ENCODE results near the gene SBF2. TPM values are rescaled to one million over a fixed set of nuclear protein-coding genes. Genes with fewer than 3 reads are reported as not detected.
"Not testable (repeated sequence)": the region's sequence is repeated elsewhere in the genome, so short reads cannot be mapped to it uniquely, and the experiment has no call there.

SBF2 gene
- total RNA-seq, 2 donors from 2014 or later: 53.8 to 60.8 TPM

DNA sequence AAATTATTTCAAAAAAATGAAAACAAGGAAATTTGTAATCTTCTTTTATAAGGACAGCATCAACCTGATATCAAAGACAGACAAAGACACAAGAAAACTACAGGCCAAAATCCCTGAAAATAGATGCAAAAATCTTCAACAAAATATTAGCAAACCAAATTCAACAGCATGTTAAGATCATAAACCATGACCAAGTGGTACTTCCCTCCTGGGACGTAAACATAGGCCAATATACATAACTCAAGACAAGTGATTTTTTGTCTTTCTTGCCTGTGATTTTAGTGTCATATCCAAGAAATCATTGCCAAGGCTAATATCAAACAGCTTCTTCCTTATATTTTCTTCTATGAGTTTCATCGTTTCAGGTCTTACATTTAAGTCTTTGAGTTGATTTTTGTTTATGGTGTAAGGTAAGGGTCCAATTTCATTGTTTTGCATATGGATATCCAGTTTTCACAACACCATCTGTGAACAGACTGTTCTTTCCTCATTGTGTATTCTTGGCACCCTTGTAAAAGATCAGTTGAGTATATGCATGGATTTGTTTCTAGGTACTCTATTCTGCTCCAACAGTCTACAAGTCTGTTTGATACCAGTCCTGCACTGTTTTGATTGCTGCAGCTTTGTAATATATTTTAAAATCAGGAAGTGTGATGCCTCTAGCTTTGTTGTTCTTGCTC is 50.0 kb downstream of the SBF2 start:
- H3K4me3 ChIP-seq: no peak overlapping the region
- TF ChIP-seq, protein P1, sequence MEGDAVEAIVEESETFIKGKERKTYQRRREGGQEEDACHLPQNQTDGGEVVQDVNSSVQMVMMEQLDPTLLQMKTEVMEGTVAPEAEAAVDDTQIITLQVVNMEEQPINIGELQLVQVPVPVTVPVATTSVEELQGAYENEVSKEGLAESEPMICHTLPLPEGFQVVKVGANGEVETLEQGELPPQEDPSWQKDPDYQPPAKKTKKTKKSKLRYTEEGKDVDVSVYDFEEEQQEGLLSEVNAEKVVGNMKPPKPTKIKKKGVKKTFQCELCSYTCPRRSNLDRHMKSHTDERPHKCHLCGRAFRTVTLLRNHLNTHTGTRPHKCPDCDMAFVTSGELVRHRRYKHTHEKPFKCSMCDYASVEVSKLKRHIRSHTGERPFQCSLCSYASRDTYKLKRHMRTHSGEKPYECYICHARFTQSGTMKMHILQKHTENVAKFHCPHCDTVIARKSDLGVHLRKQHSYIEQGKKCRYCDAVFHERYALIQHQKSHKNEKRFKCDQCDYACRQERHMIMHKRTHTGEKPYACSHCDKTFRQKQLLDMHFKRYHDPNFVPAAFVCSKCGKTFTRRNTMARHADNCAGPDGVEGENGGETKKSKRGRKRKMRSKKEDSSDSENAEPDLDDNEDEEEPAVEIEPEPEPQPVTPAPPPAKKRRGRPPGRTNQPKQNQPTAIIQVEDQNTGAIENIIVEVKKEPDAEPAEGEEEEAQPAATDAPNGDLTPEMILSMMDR (IDR thresholded peaks at IDR 0.05): no peak

DNA sequence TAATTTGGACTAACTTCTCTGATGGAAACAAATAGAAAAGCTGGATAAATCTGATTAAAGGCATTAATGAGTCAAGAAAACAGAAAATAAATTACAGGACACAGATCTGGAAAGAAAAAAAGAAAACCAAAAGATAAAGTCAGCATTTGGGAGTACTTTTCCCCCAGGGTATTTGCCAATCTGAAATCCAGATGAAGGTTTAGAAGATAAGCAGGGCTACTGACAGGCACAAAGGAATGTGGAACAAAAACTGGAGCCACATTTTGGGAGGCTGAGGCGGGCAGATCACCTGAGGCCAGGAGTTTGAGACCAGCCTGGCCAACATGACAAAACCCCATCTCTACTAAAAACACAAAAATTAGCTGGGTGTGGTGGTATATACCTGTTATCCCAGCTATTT is 57.2 kb downstream of the SBF2 start:
- no peaks in the 10 kb centered on the region for H3K27me3 ChIP-seq (replicated peaks; ENCODE audit: insufficient read depth)

More for the DNA sequence above, 50.0 kb downstream of the SBF2 start:
- DNase-seq (ENCODE audit: low spot score) (no peak), ATAC-seq (ENCODE audit: insufficient number of reproducible peaks, low FRiP score, low read depth) (no peak)
- peaks cover 4 to 13% of the 10 kb centered on the region in 2 donors for H3K4me1 ChIP-seq (ENCODE audit: control insufficient read depth in 1 of 2, low read depth in 2 of 2)
- H3K36me3 ChIP-seq: no peaks in the 10 kb centered on the region
- no peaks in the 10 kb centered on the region for H3K9me3 ChIP-seq
- H3K27ac ChIP-seq: no peak overlapping the region
- H3K27me3 ChIP-seq (replicated peaks; ENCODE audit: insufficient read depth): no peaks in the 10 kb centered on the region

GRCh38 chr11:10233581-10233980 is 60.4 kb downstream of the SBF2 start:
- TF ChIP-seq, protein P1 (IDR thresholded peaks at IDR 0.05): no peak
- H3K4me3 ChIP-seq: no peak overlapping the region
- no peaks in the 10 kb centered on the region for H3K36me3 ChIP-seq
- no peaks in the 10 kb centered on the region for H3K9me3 ChIP-seq
- no peak for ATAC-seq (ENCODE audit: insufficient number of reproducible peaks, low FRiP score, low read depth)
- no peak overlapping the region for H3K27ac ChIP-seq
- no peaks in the 10 kb centered on the region for H3K4me1 ChIP-seq (ENCODE audit: control insufficient read depth in 1 of 2, low read depth in 2 of 2)
- no peaks in the 10 kb centered on the region for H3K27me3 ChIP-seq (replicated peaks; ENCODE audit: insufficient read depth)
- DNase-seq (ENCODE audit: low spot score): no peak

More for the DNA sequence above, 57.2 kb downstream of the SBF2 start:
- H3K27ac ChIP-seq: no peak overlapping the region
- TF ChIP-seq, protein P1 (IDR thresholded peaks at IDR 0.05): no peak
- no peaks in the 10 kb centered on the region for H3K4me1 ChIP-seq (ENCODE audit: control insufficient read depth in 1 of 2, low read depth in 2 of 2)
- no peaks in the 10 kb centered on the region for H3K9me3 ChIP-seq
- DNase-seq (ENCODE audit: low spot score): no peak
- no peak for ATAC-seq (ENCODE audit: insufficient number of reproducible peaks, low FRiP score, low read depth)
- H3K36me3 ChIP-seq: no peaks in the 10 kb centered on the region
- no peak overlapping the region for H3K4me3 ChIP-seq

- TF ChIP-seq, protein P1 (IDR thresholded peaks at IDR 0.05): no peak
- Histone ChIP-seq H3K27me3 (replicated peaks; ENCODE audit: insufficient read depth) (no peaks in the 10 kb centered on the region), H3K27ac (no peak overlapping the region), H3K4me1 (ENCODE audit: control insufficient read depth in 1 of 2, low read depth in 2 of 2) (no peaks in the 10 kb centered on the region), H3K4me3 (no peak overlapping the region), H3K36me3 (no peaks in the 10 kb centered on the region), H3K9me3 (no peaks in the 10 kb centered on the region)
- DNase-seq (ENCODE audit: low spot score) (no peak), ATAC-seq (ENCODE audit: insufficient number of reproducible peaks, low FRiP score, low read depth) (no peak)
Measured at GRCh38 chr11:10232756-10233155, 61.3 kb downstream of the SBF2 start.

DNA sequence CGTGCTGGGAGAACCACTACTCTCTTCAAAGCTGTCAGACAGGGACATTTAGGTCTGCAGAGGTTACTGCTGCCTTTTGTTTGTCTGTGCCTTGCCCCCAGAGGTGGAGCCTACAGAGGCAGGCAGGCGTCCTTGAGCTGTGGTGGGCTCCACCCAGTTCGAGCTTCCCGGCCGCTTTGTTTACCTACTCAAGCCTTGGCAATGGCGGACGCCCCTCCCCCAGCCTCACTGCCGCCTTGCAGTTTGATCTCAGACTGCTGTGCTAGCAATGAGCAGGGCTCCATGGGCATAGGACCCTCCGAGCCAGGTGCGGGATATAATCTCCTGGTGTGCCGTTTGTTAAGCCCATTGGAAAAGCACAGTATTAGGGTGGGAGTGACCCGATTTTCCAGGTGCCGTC is 62.2 kb downstream of the SBF2 start:
- H3K27ac ChIP-seq; H3K4me1 ChIP-seq (ENCODE audit: control insufficient read depth in 1 of 2, low read depth in 2 of 2); DNase-seq (ENCODE audit: low spot score); H3K4me3 ChIP-seq; H3K36me3 ChIP-seq; H3K9me3 ChIP-seq; H3K27me3 ChIP-seq (replicated peaks; ENCODE audit: insufficient read depth); ATAC-seq (ENCODE audit: insufficient number of reproducible peaks, low FRiP score, low read depth): not testable (repeated sequence)

DNA sequence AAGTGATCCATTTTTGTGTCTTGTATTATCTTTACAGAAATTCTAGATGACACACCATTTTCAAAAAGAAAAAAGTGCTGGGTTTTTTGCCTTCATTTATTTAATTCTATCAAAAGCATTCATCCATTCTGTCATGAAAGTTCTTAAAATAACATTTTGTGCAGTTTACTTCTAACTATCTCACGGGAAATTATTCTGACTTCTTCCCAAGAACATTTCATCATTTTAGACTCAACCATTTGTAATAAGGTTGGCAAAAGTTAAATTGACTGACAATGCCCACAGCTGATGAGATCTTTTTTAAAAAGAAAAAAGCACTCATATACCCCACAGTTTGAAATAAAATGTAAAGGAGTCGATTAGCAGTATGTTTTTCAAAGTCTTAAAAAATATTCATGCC is 68.5 kb downstream of the SBF2 start:
- DNase-seq (ENCODE audit: low spot score) (no peak), ATAC-seq (ENCODE audit: insufficient number of reproducible peaks, low FRiP score, low read depth) (peak; percentile 50)
- Histone ChIP-seq H3K4me3 (no peak overlapping the region), H3K36me3 (no peaks in the 10 kb centered on the region), H3K27ac (peak overlapping the region in 1 of 2 donors; percentile 9), H3K27me3 (replicated peaks; ENCODE audit: insufficient read depth) (no peaks in the 10 kb centered on the region), H3K9me3 (no peaks in the 10 kb centered on the region), H3K4me1 (ENCODE audit: control insufficient read depth in 1 of 2, low read depth in 2 of 2) (peaks cover 14 to 16% of the 10 kb centered on the region in 2 donors)
- TF ChIP-seq, protein P1 (IDR thresholded peaks at IDR 0.05): no peak
